ENCODE results near the gene BLTP3A.
"Not testable (repeated sequence)": the region's sequence is repeated elsewhere in the genome, so short reads cannot be mapped to it uniquely, and the experiment has no call there.

The BLTP3A gene

DNA sequence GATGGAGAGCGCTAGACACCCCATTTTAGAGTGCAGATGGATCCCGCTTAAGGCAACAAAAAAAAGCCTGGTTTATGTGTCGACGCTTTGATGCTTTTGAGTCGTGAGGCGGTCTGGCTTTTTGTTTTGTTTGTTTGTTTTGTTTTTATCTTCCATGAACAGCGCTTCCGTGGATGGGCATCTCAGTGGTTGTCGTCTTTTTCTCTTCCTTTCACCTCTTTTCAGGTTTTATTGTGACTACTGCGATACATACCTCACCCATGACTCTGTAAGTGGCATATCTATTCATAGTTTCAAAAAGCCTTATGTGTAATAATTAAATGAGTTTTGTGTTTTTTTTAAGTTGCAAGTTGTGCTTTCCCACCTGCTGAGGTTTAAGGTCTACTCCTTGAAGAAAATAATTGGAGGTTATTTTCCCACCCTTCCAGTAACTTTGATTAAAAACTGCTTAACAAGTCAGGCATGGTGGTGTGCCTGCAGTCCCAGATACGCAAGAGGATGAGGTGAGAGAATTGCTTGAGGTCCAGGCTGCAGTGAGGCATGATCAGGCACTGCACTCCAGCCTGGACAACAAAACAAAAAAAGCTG lies 34.1 kb upstream of the BLTP3A start:
- TF ChIP-seq, protein P1, sequence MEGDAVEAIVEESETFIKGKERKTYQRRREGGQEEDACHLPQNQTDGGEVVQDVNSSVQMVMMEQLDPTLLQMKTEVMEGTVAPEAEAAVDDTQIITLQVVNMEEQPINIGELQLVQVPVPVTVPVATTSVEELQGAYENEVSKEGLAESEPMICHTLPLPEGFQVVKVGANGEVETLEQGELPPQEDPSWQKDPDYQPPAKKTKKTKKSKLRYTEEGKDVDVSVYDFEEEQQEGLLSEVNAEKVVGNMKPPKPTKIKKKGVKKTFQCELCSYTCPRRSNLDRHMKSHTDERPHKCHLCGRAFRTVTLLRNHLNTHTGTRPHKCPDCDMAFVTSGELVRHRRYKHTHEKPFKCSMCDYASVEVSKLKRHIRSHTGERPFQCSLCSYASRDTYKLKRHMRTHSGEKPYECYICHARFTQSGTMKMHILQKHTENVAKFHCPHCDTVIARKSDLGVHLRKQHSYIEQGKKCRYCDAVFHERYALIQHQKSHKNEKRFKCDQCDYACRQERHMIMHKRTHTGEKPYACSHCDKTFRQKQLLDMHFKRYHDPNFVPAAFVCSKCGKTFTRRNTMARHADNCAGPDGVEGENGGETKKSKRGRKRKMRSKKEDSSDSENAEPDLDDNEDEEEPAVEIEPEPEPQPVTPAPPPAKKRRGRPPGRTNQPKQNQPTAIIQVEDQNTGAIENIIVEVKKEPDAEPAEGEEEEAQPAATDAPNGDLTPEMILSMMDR (IDR thresholded peaks at IDR 0.05; ENCODE audit: poor library complexity, severe bottlenecking): no peak
- H3K4me1 ChIP-seq (ENCODE audit: insufficient read depth, poor library complexity, severe bottlenecking): peaks cover 2% of the 10 kb centered on the region
- H3K4me3 ChIP-seq (ENCODE audit: severe bottlenecking): peak overlapping the region; percentile 56
- no peaks in the 10 kb centered on the region for H3K27me3 ChIP-seq (ENCODE audit: insufficient read depth, poor library complexity, severe bottlenecking)
- H3K36me3 ChIP-seq (ENCODE audit: low read depth): peaks cover 28% of the 10 kb centered on the region
- H3K27ac ChIP-seq (ENCODE audit: poor library complexity, severe bottlenecking): peak overlapping the region; percentile 67
- ATAC-seq (ENCODE audit: low read depth): no peak; the same call in 2 of the 3 replicates
- H3K9me3 ChIP-seq (ENCODE audit: severe bottlenecking): no peaks in the 10 kb centered on the region
- DNase-seq (ENCODE audit: low spot score): no peak

DNA sequence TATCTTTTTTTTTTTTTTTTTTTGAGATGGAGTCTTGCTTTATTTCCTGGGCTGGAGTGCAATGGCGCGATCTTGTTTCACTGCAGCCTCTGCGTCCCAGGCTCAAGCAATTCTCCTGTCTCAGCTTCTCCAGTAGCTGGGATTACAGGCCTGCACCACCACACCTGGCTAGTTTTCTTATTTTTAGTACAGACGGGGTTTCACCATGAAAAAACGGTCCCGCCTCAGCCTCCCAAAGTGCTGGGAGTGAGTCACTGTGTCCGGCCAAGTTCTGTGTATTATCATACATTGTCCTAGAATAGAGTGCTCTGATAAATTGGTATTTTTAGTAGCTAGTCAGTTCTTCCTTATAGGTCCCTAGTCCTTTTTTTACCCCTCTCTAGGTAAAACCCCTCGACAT lies 31.8 kb upstream of the BLTP3A start:
- Histone ChIP-seq H3K9me3 (ENCODE audit: severe bottlenecking) (no peaks in the 10 kb centered on the region), H3K4me3 (ENCODE audit: severe bottlenecking) (no peak overlapping the region), H3K27ac (ENCODE audit: poor library complexity, severe bottlenecking) (no peak overlapping the region), H3K4me1 (ENCODE audit: insufficient read depth, poor library complexity, severe bottlenecking) (peaks cover 2% of the 10 kb centered on the region), H3K27me3 (ENCODE audit: insufficient read depth, poor library complexity, severe bottlenecking) (no peaks in the 10 kb centered on the region), H3K36me3 (ENCODE audit: low read depth) (peaks cover 50% of the 10 kb centered on the region)
- TF ChIP-seq, protein P1 (IDR thresholded peaks at IDR 0.05; ENCODE audit: poor library complexity, severe bottlenecking): no peak
- no peak for DNase-seq (ENCODE audit: low spot score)
- no peak for ATAC-seq (ENCODE audit: low read depth)

DNA sequence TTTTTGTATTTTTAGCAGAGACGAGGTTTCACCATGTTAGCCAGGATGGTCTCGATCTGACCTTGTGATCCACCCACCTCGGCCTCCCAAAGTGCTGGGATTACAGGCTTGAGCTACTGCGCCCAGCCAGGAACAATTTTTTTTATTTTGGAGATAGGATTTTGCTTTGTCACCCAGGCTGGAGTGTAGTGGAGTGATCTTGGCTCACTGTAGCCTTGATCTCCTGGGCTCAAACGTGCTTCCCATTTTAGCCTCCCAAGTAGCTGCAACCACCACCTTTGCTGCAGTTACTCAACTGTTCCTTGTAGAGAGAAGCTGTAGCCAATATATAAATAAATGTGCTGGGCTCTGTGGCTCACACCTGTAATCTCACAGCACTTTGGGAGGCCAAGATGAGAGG lies 30.2 kb upstream of the BLTP3A start:
- not testable (repeated sequence) for H3K9me3 ChIP-seq (ENCODE audit: severe bottlenecking); H3K4me3 ChIP-seq (ENCODE audit: severe bottlenecking); ATAC-seq (ENCODE audit: low read depth); DNase-seq (ENCODE audit: low spot score); H3K4me1 ChIP-seq (ENCODE audit: insufficient read depth, poor library complexity, severe bottlenecking); H3K27me3 ChIP-seq (ENCODE audit: insufficient read depth, poor library complexity, severe bottlenecking); H3K27ac ChIP-seq (ENCODE audit: poor library complexity, severe bottlenecking)
- H3K36me3 ChIP-seq (ENCODE audit: low read depth): peaks cover 64% of the 10 kb centered on the region

DNA sequence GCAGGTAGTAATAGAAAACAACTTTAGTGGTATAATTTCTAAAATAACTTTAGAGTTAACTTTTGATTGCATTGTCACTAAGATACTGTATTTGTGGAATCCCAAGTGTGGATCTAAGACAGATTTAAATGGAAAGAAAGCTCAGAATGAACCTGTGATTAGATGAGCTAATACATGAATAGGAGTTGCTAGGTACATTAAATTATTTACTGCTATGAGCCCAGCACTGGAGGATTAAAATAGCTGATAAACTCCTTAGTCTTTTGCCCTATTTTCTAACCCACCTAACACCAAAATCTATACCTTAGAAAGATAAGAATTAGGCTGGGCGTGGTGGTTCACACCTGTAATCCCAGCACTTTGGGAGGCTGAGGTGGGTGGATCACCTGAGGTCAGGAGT lies 23.7 kb upstream of the BLTP3A start:
- Histone ChIP-seq H3K36me3 (ENCODE audit: low read depth) (peaks cover 89% of the 10 kb centered on the region), H3K27ac (ENCODE audit: poor library complexity, severe bottlenecking) (no peak overlapping the region), H3K4me1 (ENCODE audit: insufficient read depth, poor library complexity, severe bottlenecking) (no peaks in the 10 kb centered on the region), H3K4me3 (ENCODE audit: severe bottlenecking) (no peak overlapping the region), H3K27me3 (ENCODE audit: insufficient read depth, poor library complexity, severe bottlenecking) (no peaks in the 10 kb centered on the region), H3K9me3 (ENCODE audit: severe bottlenecking) (no peaks in the 10 kb centered on the region)
- DNase-seq (ENCODE audit: low spot score) (no peak), ATAC-seq (ENCODE audit: low read depth) (no peak)
- TF ChIP-seq, protein P1 (IDR thresholded peaks at IDR 0.05; ENCODE audit: poor library complexity, severe bottlenecking): no peak

DNA sequence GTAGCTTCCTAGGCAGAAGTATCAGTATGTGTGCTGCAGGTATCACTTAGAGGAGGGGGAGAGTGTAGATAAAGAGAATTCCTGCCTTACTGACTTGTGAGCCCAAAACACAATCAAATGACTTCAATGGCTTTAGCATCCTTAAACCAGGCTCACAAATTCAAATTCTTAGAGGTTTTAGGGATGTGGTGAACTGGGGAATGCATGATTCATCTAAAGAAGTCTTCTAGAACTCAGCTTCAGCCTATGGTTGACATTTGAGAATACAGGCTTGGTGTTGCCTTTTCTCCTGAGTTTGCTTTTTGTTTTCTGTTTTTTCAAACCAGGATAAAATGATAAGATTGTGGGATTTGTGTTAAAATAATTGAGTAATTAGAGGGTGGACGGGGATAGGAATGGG lies 20.2 kb upstream of the BLTP3A start:
- 0 out of 3 replicates have a peak, but pooled peaks have one; percentile 45 for ATAC-seq (ENCODE audit: low read depth)
- DNase-seq (ENCODE audit: low spot score): no peak
- Histone ChIP-seq H3K4me3 (ENCODE audit: severe bottlenecking) (no peak overlapping the region), H3K27ac (ENCODE audit: poor library complexity, severe bottlenecking) (no peak overlapping the region), H3K27me3 (ENCODE audit: insufficient read depth, poor library complexity, severe bottlenecking) (no peaks in the 10 kb centered on the region), H3K9me3 (ENCODE audit: severe bottlenecking) (no peaks in the 10 kb centered on the region), H3K4me1 (ENCODE audit: insufficient read depth, poor library complexity, severe bottlenecking) (no peaks in the 10 kb centered on the region), H3K36me3 (ENCODE audit: low read depth) (peaks cover 79% of the 10 kb centered on the region)
- TF ChIP-seq, protein P1 (IDR thresholded peaks at IDR 0.05; ENCODE audit: poor library complexity, severe bottlenecking): no peak
